Measurements from ENCODE around the gene CCDC192. TPM values are rescaled to one million over a fixed set of nuclear protein-coding genes. Genes with fewer than 3 reads are reported as not detected.

CCDC192 gene
- total and polyA plus RNA-seq, 8 donors, result 0.81 to 1.6 (median 1.2) TPM; not detected in 2

DNA sequence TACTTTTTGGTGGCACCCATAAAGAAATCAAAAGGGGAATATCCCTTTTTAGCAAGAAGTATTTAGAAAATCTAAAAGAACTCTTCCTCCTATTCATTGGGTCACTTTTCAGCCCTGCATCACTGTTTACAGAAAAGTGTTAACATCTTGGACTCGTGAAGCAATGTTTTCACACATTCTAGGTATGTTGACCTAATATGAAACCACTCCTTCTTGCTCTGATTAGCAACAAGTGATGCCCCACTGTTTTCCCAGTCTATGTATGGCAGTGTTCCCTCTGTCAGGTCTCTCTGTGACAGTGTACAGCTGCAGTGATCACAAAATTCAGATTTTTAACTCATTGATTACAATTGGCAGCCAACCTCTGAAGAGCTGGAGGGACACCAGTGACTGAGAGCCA lies 232.2 kb downstream of the CCDC192 start:
- Histone ChIP-seq H3K27me3 (no peaks in the 10 kb centered on the region), H3K36me3 (no peaks in the 10 kb centered on the region), H3K9me3 (no peaks in the 10 kb centered on the region), H3K4me3 (no peak overlapping the region), H3K4me1 (no peaks in the 10 kb centered on the region), H3K27ac (peak overlapping the region; percentile 21 to 77)
- intact Hi-C loops (cut with DNase I), result no loop called here
- DNase-seq (no peak), ATAC-seq (peak; percentile 88)
- TF ChIP-seq CTCF (IDR thresholded peaks at IDR 0.05), result no peak

- no peaks in the 10 kb centered on the region for H3K9me3 ChIP-seq
- no peaks in the 10 kb centered on the region for H3K4me1 ChIP-seq
- no peak for TF ChIP-seq CTCF (IDR thresholded peaks at IDR 0.05)
- DNase-seq, result no peak
- H3K27me3 ChIP-seq, result no peaks in the 10 kb centered on the region
- H3K27ac ChIP-seq, result no peak overlapping the region
- no peaks in the 10 kb centered on the region for H3K36me3 ChIP-seq
- intact Hi-C loops (cut with DNase I), result no loop called here
- H3K4me3 ChIP-seq, result no peak overlapping the region
- ATAC-seq, result no peak
These were observed 233.3 kb downstream of the CCDC192 start for GRCh38 chr5:127936439-127936972.

- TF ChIP-seq CTCF (IDR thresholded peaks at IDR 0.05), result no peak
- H3K4me3 ChIP-seq, result no peak overlapping the region
- no peaks in the 10 kb centered on the region for H3K36me3 ChIP-seq
- H3K27ac ChIP-seq, result no peak overlapping the region
- no peaks in the 10 kb centered on the region for H3K9me3 ChIP-seq
- intact Hi-C loops (cut with DNase I), result no loop called here
- peaks cover 0 to 7% of the 10 kb centered on the region in 2 donors for H3K4me1 ChIP-seq
- no peak for DNase-seq
- H3K27me3 ChIP-seq, result no peaks in the 10 kb centered on the region
- ATAC-seq, result no peak
These were observed 235.6 kb downstream of the CCDC192 start for GRCh38 chr5:127938746-127939145.

DNA sequence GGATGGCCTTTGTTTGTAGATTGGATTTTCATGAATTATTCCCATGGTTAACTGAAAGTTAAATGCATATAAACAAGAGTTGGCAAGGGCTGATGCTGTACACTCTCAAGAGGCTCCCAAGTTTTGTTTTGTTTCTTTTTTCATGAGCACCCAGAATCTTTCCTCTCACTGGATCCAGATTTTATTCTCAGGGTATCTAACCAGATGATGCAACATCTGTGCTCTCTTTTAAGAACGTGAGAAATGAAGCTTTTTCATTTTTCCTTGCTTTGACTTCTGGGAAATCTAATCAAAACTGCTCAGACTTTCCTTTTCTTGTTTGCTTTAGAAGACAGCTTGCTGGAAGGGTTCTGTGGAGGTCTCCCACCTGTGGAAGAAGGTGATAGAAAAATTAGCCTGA lies 237.7 kb downstream of the CCDC192 start:
- no peaks in the 10 kb centered on the region for H3K36me3 ChIP-seq
- H3K9me3 ChIP-seq, result no peaks in the 10 kb centered on the region
- no peak overlapping the region for H3K4me3 ChIP-seq
- intact Hi-C loops (cut with DNase I), result no loop called here
- H3K4me1 ChIP-seq, result peaks cover 0 to 7% of the 10 kb centered on the region in 2 donors
- H3K27me3 ChIP-seq, result no peaks in the 10 kb centered on the region
- TF ChIP-seq CTCF (IDR thresholded peaks at IDR 0.05), result no peak
- no peak for ATAC-seq
- H3K27ac ChIP-seq, result no peak overlapping the region
- DNase-seq, result no peak

DNA sequence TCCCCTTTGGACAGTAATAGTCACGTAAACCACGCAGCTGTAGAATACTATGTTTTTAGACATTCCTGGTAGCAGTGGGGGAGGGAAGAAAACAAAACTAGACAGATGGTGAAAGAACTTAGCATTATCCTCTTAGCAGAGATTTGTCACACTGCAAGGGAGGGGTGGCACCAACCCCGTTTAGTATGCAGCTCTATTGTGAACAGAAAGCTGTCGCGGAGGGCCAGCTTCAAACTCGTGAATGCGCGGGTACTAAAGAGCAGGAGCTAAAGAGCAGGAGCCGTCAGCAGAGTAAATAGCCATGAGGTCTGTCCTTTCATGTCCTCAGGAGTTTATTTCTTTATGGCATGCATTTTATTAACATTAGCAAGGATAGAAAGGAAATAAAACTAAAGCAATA lies 238.5 kb downstream of the CCDC192 start:
- no peak for TF ChIP-seq CTCF (IDR thresholded peaks at IDR 0.05)
- H3K4me3 ChIP-seq, result no peak overlapping the region
- peaks cover 0 to 7% of the 10 kb centered on the region in 2 donors for H3K4me1 ChIP-seq
- ATAC-seq (peak; percentile 68), DNase-seq (no peak)
- intact Hi-C loops (cut with DNase I), result no loop called here
- H3K27me3 ChIP-seq, result no peaks in the 10 kb centered on the region
- H3K9me3 ChIP-seq, result no peaks in the 10 kb centered on the region
- no peaks in the 10 kb centered on the region for H3K36me3 ChIP-seq
- no peak overlapping the region for H3K27ac ChIP-seq

All from left lung (tissue), 10 donors.